ENCODE measurements around the gene CACNB1. TPM values are rescaled to one million over a fixed set of nuclear protein-coding genes. Genes with fewer than 3 reads are reported as not detected.

Gene CACNB1
- polyA plus RNA-seq, 1 donor from 2014 or later, result 18.9 TPM

- H3K4me2 ChIP-seq (ENCODE audit: low read length), result no peak overlapping the region
- H3K79me2 ChIP-seq (replicated peaks; ENCODE audit: insufficient read depth, low read length), result no peaks in the 10 kb centered on the region
- H3K4me3 ChIP-seq (ENCODE audit: low read length), result no peak overlapping the region
- TF ChIP-seq RAD21 (conservative IDR thresholded peaks at IDR 0.05) (no peak), TAF1 (IDR thresholded peaks at IDR 0.05; ENCODE audit: low read depth) (no peak), SMC3 (conservative IDR thresholded peaks at IDR 0.05; ENCODE audit: poor library complexity) (no peak), EZH2 (IDR thresholded peaks at IDR 0.05; ENCODE audit: borderline replicate concordance, insufficient read depth, low read length, poor library complexity, severe bottlenecking) (no peak), EP300 (conservative IDR thresholded peaks at IDR 0.05; ENCODE audit: poor library complexity, severe bottlenecking) (no peak), POLR2AphosphoS5 (IDR thresholded peaks at IDR 0.05) (no peak)
- TF ChIP-seq, protein P1, sequence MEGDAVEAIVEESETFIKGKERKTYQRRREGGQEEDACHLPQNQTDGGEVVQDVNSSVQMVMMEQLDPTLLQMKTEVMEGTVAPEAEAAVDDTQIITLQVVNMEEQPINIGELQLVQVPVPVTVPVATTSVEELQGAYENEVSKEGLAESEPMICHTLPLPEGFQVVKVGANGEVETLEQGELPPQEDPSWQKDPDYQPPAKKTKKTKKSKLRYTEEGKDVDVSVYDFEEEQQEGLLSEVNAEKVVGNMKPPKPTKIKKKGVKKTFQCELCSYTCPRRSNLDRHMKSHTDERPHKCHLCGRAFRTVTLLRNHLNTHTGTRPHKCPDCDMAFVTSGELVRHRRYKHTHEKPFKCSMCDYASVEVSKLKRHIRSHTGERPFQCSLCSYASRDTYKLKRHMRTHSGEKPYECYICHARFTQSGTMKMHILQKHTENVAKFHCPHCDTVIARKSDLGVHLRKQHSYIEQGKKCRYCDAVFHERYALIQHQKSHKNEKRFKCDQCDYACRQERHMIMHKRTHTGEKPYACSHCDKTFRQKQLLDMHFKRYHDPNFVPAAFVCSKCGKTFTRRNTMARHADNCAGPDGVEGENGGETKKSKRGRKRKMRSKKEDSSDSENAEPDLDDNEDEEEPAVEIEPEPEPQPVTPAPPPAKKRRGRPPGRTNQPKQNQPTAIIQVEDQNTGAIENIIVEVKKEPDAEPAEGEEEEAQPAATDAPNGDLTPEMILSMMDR (IDR thresholded peaks at IDR 0.05; ENCODE audit: poor library complexity, severe bottlenecking), result no peak
- no peaks in the 10 kb centered on the region for H3F3A ChIP-seq (ENCODE audit: insufficient read depth, low read length, poor library complexity, severe bottlenecking)
- no peaks in the 10 kb centered on the region for H3K9me2 ChIP-seq (ENCODE audit: insufficient read depth, low read length)
- no peaks in the 10 kb centered on the region for H3K36me3 ChIP-seq (ENCODE audit: insufficient read depth, low read length)
- no peaks in the 10 kb centered on the region for H4K20me1 ChIP-seq (ENCODE audit: insufficient read depth)
- no peaks in the 10 kb centered on the region for H3K27me3 ChIP-seq (ENCODE audit: insufficient read depth, low read depth, low read length)
- no peak overlapping the region for H3K27ac ChIP-seq (ENCODE audit: low read length)
- H3K9me3 ChIP-seq (ENCODE audit: low read length), result no peaks in the 10 kb centered on the region
- H3K9ac ChIP-seq (ENCODE audit: low read length), result no peak overlapping the region
- no peak overlapping the region for H2AFZ ChIP-seq (ENCODE audit: low read depth, low read length)
Measured at GRCh38 chr17:39238311-39238972, 41.0 kb upstream of the CACNB1 start.

DNA sequence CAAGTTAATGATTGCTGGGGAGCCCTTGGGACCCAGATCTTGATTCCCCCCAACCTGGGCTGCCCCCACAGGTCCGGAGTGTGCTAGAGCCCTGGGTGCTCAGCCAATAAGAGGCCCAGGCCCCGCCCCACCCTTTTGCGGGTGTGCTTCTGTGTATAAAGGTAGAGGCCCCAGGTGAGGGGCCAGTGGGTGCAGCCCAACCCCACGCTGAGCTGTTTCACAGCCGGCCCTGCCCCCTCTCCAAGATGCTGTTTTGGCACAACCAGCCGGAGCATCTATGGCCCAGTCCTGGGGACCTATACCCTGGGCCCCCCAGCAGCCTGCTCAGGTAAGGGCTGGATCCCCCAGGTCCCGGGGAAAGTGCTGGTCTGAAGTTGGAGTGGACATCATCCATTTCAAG is 40.1 kb upstream of the CACNB1 start:
- Histone ChIP-seq H3K27ac (ENCODE audit: low read length) (no peak overlapping the region), H3K27me3 (ENCODE audit: insufficient read depth, low read depth, low read length) (no peaks in the 10 kb centered on the region), H3K36me3 (ENCODE audit: insufficient read depth, low read length) (no peaks in the 10 kb centered on the region), H3K9me3 (ENCODE audit: low read length) (no peaks in the 10 kb centered on the region), H2AFZ (ENCODE audit: low read depth, low read length) (no peak overlapping the region), H3K79me2 (replicated peaks; ENCODE audit: insufficient read depth, low read length) (no peaks in the 10 kb centered on the region), H3K4me3 (ENCODE audit: low read length) (no peak overlapping the region), H3K9me2 (ENCODE audit: insufficient read depth, low read length) (no peaks in the 10 kb centered on the region), H3K4me2 (ENCODE audit: low read length) (no peak overlapping the region), H4K20me1 (ENCODE audit: insufficient read depth) (no peaks in the 10 kb centered on the region), H3K9ac (ENCODE audit: low read length) (no peak overlapping the region), H3F3A (ENCODE audit: insufficient read depth, low read length, poor library complexity, severe bottlenecking) (no peaks in the 10 kb centered on the region)
- TF ChIP-seq MXI1 (conservative IDR thresholded peaks at IDR 0.05; ENCODE audit: poor library complexity, severe bottlenecking) (no peak), TAF1 (IDR thresholded peaks at IDR 0.05; ENCODE audit: low read depth) (no peak), SMC3 (conservative IDR thresholded peaks at IDR 0.05; ENCODE audit: poor library complexity) (no peak)
- TF ChIP-seq, protein P1 (IDR thresholded peaks at IDR 0.05; ENCODE audit: poor library complexity, severe bottlenecking), result no peak

DNA sequence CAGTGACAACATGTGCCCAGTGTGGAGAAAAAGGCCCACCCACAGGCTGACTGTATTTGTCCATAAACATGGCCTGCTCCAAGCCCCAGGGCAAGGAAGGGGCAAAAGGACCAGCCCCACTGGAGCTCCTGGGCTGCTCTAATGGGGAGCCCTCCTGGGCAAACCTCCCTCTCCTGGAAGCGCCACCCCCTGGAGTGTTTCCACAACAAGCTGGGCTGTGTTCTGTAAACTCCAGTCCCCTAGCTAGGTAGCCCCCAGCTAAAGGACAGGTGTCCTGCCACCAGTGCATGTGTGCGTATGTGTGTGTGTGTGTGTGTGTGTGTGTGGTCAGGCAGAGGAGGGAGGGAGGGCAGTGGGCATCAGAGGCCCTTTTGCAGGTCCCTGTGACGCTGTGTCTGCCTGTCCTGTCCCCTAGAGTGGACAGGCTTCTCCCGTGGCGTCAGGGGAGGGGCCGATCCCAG is 39.5 kb upstream of the CACNB1 start:
- H3K27ac ChIP-seq (ENCODE audit: low read length), result no peak overlapping the region
- H3K79me2 ChIP-seq (replicated peaks; ENCODE audit: insufficient read depth, low read length), result no peaks in the 10 kb centered on the region
- H3K36me3 ChIP-seq (ENCODE audit: insufficient read depth, low read length), result no peaks in the 10 kb centered on the region
- H3F3A ChIP-seq (ENCODE audit: insufficient read depth, low read length, poor library complexity, severe bottlenecking), result no peaks in the 10 kb centered on the region
- TF ChIP-seq POLR2AphosphoS5 (IDR thresholded peaks at IDR 0.05) (no peak), MXI1 (conservative IDR thresholded peaks at IDR 0.05; ENCODE audit: poor library complexity, severe bottlenecking) (no peak), EZH2 (IDR thresholded peaks at IDR 0.05; ENCODE audit: borderline replicate concordance, insufficient read depth, low read length, poor library complexity, severe bottlenecking) (no peak), EP300 (conservative IDR thresholded peaks at IDR 0.05; ENCODE audit: poor library complexity, severe bottlenecking) (no peak), TAF1 (IDR thresholded peaks at IDR 0.05; ENCODE audit: low read depth) (no peak), RAD21 (conservative IDR thresholded peaks at IDR 0.05) (no peak), SMC3 (conservative IDR thresholded peaks at IDR 0.05; ENCODE audit: poor library complexity) (no peak)
- TF ChIP-seq, protein P2, sequence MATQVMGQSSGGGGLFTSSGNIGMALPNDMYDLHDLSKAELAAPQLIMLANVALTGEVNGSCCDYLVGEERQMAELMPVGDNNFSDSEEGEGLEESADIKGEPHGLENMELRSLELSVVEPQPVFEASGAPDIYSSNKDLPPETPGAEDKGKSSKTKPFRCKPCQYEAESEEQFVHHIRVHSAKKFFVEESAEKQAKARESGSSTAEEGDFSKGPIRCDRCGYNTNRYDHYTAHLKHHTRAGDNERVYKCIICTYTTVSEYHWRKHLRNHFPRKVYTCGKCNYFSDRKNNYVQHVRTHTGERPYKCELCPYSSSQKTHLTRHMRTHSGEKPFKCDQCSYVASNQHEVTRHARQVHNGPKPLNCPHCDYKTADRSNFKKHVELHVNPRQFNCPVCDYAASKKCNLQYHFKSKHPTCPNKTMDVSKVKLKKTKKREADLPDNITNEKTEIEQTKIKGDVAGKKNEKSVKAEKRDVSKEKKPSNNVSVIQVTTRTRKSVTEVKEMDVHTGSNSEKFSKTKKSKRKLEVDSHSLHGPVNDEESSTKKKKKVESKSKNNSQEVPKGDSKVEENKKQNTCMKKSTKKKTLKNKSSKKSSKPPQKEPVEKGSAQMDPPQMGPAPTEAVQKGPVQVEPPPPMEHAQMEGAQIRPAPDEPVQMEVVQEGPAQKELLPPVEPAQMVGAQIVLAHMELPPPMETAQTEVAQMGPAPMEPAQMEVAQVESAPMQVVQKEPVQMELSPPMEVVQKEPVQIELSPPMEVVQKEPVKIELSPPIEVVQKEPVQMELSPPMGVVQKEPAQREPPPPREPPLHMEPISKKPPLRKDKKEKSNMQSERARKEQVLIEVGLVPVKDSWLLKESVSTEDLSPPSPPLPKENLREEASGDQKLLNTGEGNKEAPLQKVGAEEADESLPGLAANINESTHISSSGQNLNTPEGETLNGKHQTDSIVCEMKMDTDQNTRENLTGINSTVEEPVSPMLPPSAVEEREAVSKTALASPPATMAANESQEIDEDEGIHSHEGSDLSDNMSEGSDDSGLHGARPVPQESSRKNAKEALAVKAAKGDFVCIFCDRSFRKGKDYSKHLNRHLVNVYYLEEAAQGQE (IDR thresholded peaks at IDR 0.05; ENCODE audit: borderline replicate concordance), result no peak
- TF ChIP-seq, protein P1 (IDR thresholded peaks at IDR 0.05; ENCODE audit: poor library complexity, severe bottlenecking), result no peak
- H3K9me2 ChIP-seq (ENCODE audit: insufficient read depth, low read length), result no peaks in the 10 kb centered on the region
- H3K27me3 ChIP-seq (ENCODE audit: insufficient read depth, low read depth, low read length), result no peaks in the 10 kb centered on the region
- no peak overlapping the region for H3K4me3 ChIP-seq (ENCODE audit: low read length)
- H3K9me3 ChIP-seq (ENCODE audit: low read length), result no peaks in the 10 kb centered on the region
- H4K20me1 ChIP-seq (ENCODE audit: insufficient read depth), result no peaks in the 10 kb centered on the region
- H3K4me2 ChIP-seq (ENCODE audit: low read length), result no peak overlapping the region
- H3K9ac ChIP-seq (ENCODE audit: low read length), result no peak overlapping the region
- H2AFZ ChIP-seq (ENCODE audit: low read depth, low read length), result no peak overlapping the region
